H1 (cell line): ENCODE measurements around the gene SVIL.

Experiments
- BCL11A ChIP-seq, 2 experiments: IDR thresholded peaks; one replicate each; pipeline ENCODE4 v1.6.1; 2011; ENCODE audit warnings: low read depth in 2 of 2, low read length in 2 of 2, mild to moderate bottlenecking in 2 of 2
- CHD2 ChIP-seq: IDR thresholded peaks from 2 replicates; pipeline ENCODE4 v1.6.1; 2012; ENCODE audit warnings: low read length, improper control_type of control experiment
- EP300 ChIP-seq, 2 experiments: IDR thresholded peaks; 1 replicate in 1 of 2; 2 replicates in 1 of 2; pipeline ENCODE4 v1.6.1; 2011 to 2012; ENCODE audit warnings: low read depth in 2 of 2, low read length in 2 of 2, mild to moderate bottlenecking in 2 of 2, borderline replicate concordance in 1 of 2, inconsistent platforms in 1 of 2, moderate library complexity in 1 of 2
- EZH2 ChIP-seq: fragments of 200-600 bp; sonication (generic); IDR thresholded peaks from 2 replicates; pipeline ENCODE4 v1.7.1; 2012; ENCODE audit warnings: low read depth, mild to moderate bottlenecking, moderate library complexity, low read length, inconsistent platforms; ENCODE audit not compliant: severe bottlenecking
- MAX ChIP-seq: IDR thresholded peaks from 2 replicates; pipeline ENCODE4 v1.6.1; 2012; ENCODE audit warnings: inconsistent platforms
- POLR2A ChIP-seq, 2 experiments: IDR thresholded peaks; 1 replicate in 1 of 2; 2 replicates in 1 of 2; pipeline ENCODE4 v1.6.1; 2011; ENCODE audit warnings: low read depth in 2 of 2, low read length in 2 of 2, mild to moderate bottlenecking in 2 of 2; ENCODE audit errors: control extremely low read depth in 1 of 2
- RAD21 ChIP-seq, 2 experiments: IDR thresholded peaks in 1 of 2; conservative IDR thresholded peaks in 1 of 2; 2 replicates each; pipeline ENCODE4 v1.6.1; 2011; ENCODE audit warnings: low read depth in 2 of 2, low read length in 2 of 2, improper control_type of control experiment in 1 of 2, inconsistent platforms in 1 of 2, mild to moderate bottlenecking in 1 of 2, moderate library complexity in 1 of 2
- RNF2 ChIP-seq: fragments of 200-900, 300-1000 bp; sonication (generic); IDR thresholded peaks from 2 replicates; pipeline ENCODE4 v1.7.1; 2016; ENCODE audit warnings: borderline replicate concordance, low read depth, mild to moderate bottlenecking, antibody characterized with exemption, low read length; ENCODE audit not compliant: poor library complexity, severe bottlenecking; ENCODE audit errors: missing control alignments
- SAP30 ChIP-seq: fragments of 300-600 bp; sonication (generic); IDR thresholded peaks from 2 replicates; pipeline ENCODE4 v1.7.1; 2012; ENCODE audit warnings: low read length, moderate library complexity, mild to moderate bottlenecking, inconsistent platforms; ENCODE audit not compliant: insufficient read depth, insufficient replicate concordance
- YY1 ChIP-seq: IDR thresholded peaks from 2 replicates; pipeline ENCODE4 v1.6.1; 2011; ENCODE audit warnings: low read depth, mild to moderate bottlenecking, low read length
- TF ChIP-seq, protein P1 (sequence below), 3 experiments: IDR thresholded peaks; 1 replicate in 2 of 3; 2 replicates in 1 of 3; pipeline versions ENCODE4 v1.5.1 to v1.6.1; 2011; ENCODE audit warnings: low read length in 3 of 3, mild to moderate bottlenecking in 3 of 3, inconsistent platforms in 2 of 3, low read depth in 1 of 3, moderate library complexity in 1 of 3; ENCODE audit not compliant: insufficient read depth in 1 of 3; ENCODE audit errors: control extremely low read depth in 1 of 3
- TF ChIP-seq, protein P2 (sequence below): IDR thresholded peaks from 2 replicates; pipeline ENCODE4 v1.6.1; 2012; ENCODE audit warnings: inconsistent platforms

DNA sequence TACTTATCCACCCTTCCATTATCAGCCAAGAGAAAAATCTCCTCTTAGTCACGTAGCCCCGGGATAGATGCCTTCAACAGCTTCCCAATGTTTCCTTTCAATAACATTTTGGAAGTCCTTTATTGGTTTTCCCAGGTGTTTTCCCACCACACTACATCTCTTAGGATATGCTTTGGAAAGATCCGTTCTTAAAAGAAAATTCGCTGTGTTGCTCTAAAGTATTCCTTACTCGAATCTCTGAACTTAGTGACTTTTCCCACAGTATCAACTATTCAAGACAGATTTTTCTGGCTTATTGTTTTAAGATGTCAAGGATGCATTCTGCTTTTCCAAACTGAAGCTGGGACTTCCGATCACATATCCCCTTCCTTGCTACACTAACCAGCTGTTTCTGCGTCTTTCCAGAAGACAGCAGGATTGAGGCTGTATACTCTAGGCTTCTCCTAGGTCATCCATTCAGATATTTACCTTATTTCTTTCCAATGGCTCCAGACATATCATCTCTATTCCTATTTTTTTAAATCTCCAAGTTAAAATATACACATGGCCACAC lies 36.5 kb upstream of the SVIL start:
- no peak for TF ChIP-seq RNF2
- TF ChIP-seq, protein P1, sequence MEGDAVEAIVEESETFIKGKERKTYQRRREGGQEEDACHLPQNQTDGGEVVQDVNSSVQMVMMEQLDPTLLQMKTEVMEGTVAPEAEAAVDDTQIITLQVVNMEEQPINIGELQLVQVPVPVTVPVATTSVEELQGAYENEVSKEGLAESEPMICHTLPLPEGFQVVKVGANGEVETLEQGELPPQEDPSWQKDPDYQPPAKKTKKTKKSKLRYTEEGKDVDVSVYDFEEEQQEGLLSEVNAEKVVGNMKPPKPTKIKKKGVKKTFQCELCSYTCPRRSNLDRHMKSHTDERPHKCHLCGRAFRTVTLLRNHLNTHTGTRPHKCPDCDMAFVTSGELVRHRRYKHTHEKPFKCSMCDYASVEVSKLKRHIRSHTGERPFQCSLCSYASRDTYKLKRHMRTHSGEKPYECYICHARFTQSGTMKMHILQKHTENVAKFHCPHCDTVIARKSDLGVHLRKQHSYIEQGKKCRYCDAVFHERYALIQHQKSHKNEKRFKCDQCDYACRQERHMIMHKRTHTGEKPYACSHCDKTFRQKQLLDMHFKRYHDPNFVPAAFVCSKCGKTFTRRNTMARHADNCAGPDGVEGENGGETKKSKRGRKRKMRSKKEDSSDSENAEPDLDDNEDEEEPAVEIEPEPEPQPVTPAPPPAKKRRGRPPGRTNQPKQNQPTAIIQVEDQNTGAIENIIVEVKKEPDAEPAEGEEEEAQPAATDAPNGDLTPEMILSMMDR (IDR thresholded peaks at IDR 0.05; ENCODE audit: control extremely low read depth in 1 of 3, insufficient read depth in 1 of 3, low read depth in 1 of 3, low read length in 3 of 3): no peak
- no peak for TF ChIP-seq MAX
- no peak for TF ChIP-seq BCL11A (IDR thresholded peaks at IDR 0.05; ENCODE audit: low read depth in 2 of 2, low read length in 2 of 2)
- no peak for TF ChIP-seq SAP30
- no peak for TF ChIP-seq POLR2A (IDR thresholded peaks at IDR 0.05; ENCODE audit: control extremely low read depth in 1 of 2, low read depth in 2 of 2, low read length in 2 of 2)
- no peak for TF ChIP-seq EP300 (IDR thresholded peaks at IDR 0.05; ENCODE audit: borderline replicate concordance in 1 of 2, low read depth in 2 of 2, low read length in 2 of 2)
- no peak for TF ChIP-seq RAD21 (IDR thresholded peaks at IDR 0.05 in 1 of 2, conservative IDR thresholded peaks at IDR 0.05 in 1 of 2; ENCODE audit: low read depth in 2 of 2, low read length in 2 of 2)
- TF ChIP-seq EZH2: no peak
- TF ChIP-seq CHD2: no peak
- TF ChIP-seq YY1: no peak
- TF ChIP-seq, protein P2, sequence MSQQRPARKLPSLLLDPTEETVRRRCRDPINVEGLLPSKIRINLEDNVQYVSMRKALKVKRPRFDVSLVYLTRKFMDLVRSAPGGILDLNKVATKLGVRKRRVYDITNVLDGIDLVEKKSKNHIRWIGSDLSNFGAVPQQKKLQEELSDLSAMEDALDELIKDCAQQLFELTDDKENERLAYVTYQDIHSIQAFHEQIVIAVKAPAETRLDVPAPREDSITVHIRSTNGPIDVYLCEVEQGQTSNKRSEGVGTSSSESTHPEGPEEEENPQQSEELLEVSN: no peak
